T-helper 17 cell (primary cell): ENCODE data around the gene PARL. TPM values are rescaled to one million over a fixed set of nuclear protein-coding genes. Genes with fewer than 3 reads are reported as not detected.
A peak's percentile ranks its signal among the peaks of the same experiment; 100 is the strongest.

Source experiments
- ATAC-seq: fragments of 150-1000 bp; cut with Tn5 transposase; 2 replicates; pipeline ENCODE4 v1.10.0; 2021; ENCODE audit warnings: mild to moderate bottlenecking, moderate library complexity
- DNase-seq, 3 donors: peaks; one replicate each; pipeline versions ENCODE4 v3.0.0 to v3.0.0-alpha.2; 2020 to 2021
- H3K9me3 ChIP-seq: one replicate; pipeline ENCODE4 v1.7.0; 2013; ENCODE audit warnings: low read length, mild to moderate bottlenecking; ENCODE audit not compliant: control insufficient read depth, poor library complexity, severe bottlenecking
- H3K27ac Mint-ChIP-seq: one replicate; pipeline ENCODE4 v1.8.0; 2022; ENCODE audit warnings: mild to moderate bottlenecking, moderate library complexity, mixed read lengths
- H3K27me3 Mint-ChIP-seq: one replicate; pipeline ENCODE4 v1.8.0; 2022; ENCODE audit warnings: mixed read lengths
- H3K36me3 Mint-ChIP-seq: one replicate; pipeline ENCODE4 v1.8.0; 2022; ENCODE audit warnings: low read depth, mixed read lengths
- H3K4me1 Mint-ChIP-seq: one replicate; pipeline ENCODE4 v1.8.0; 2022; ENCODE audit warnings: mild to moderate bottlenecking, mixed read lengths
- H3K4me3 Mint-ChIP-seq: one replicate; pipeline ENCODE4 v1.8.0; 2022; ENCODE audit warnings: mild to moderate bottlenecking, moderate library complexity, mixed read lengths
- total RNA-seq, 4 donors: library from RNA in 2 of 4; stranded (reverse) in 2 of 4; gene quantifications; one replicate each; pipeline ENCODE4 v1.2.3 and lab custom pipeline; 2022 to 2026

The PARL gene
- total RNA-seq, 2 donors from 2014 or later, result 36.6 to 38.3 TPM

DNA sequence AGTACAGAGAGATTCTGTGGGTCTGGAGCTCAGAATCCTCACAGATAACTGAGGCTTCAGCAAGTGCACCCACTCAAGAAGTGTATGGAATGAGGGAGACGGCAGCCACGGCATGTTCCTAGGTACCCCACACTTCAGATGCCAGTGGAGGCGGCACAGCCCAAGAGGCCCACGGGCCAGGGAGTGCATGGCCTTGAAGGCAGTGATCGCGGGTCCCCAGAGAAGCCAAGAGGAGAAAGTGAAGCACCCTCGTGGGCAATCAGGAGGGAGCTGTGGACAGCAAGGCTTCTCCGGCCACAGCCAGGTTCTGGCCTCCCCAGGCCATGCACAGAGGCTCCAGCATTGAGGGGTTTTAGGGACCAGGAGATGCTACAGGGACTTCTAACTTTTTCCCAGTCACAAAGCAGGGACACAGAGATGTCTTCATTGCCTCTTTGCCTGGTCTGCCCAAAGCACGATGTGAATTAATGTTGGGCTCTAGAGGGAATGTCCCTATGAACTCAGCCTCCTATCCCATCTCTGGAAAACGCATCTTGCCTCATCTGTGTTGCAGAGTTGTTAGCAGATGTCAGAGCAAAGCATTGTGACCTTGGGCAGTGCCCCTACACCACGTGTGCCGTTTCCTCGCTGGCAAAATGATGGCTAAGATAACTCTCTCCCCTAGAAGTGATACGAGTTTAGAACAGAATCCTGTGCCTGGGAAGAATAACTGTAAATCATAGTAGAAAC is 56.7 kb downstream of the PARL start:
- H3K4me1 Mint-ChIP-seq, result peaks cover 13% of the 10 kb centered on the region
- H3K27ac Mint-ChIP-seq, result no peak overlapping the region
- ATAC-seq, result no peak
- H3K36me3 Mint-ChIP-seq, result peaks cover 2% of the 10 kb centered on the region
- no peaks in the 10 kb centered on the region for H3K9me3 ChIP-seq
- peaks cover 5% of the 10 kb centered on the region for H3K27me3 Mint-ChIP-seq
- DNase-seq, result no peak
- no peak overlapping the region for H3K4me3 Mint-ChIP-seq

GRCh38 chr3:183826448-183827250 is 58.0 kb downstream of the PARL start:
- Mint-ChIP-seq H3K27me3 (peaks cover 9% of the 10 kb centered on the region), H3K36me3 (peaks cover 2% of the 10 kb centered on the region), H3K4me3 (peak overlapping the region; percentile 66), H3K4me1 (peaks cover 13% of the 10 kb centered on the region), H3K27ac (peak overlapping the region; percentile 79)
- no peak for DNase-seq
- no peaks in the 10 kb centered on the region for H3K9me3 ChIP-seq
- ATAC-seq, result no peak

- Mint-ChIP-seq H3K4me1 (peaks cover 13% of the 10 kb centered on the region), H3K27ac (peak within 1 kb of the TSS; percentile 37), H3K27me3 (peaks cover 9% of the 10 kb centered on the region), H3K36me3 (peaks cover 2% of the 10 kb centered on the region), H3K4me3 (peak within 1 kb of the TSS; percentile 83)
- H3K9me3 ChIP-seq, result no peaks in the 10 kb centered on the region
- DNase-seq (no peak), ATAC-seq (peak; percentile 68)
Measured at GRCh38 chr3:183825456-183826161, 59.1 kb downstream of the PARL start, which contains the start of gene MAP6D1. Gene MAP6D1, minus strand, starts transcription at chr3:183825577. Its CDS starts 30 bp downstream, at chr3:183825547.

DNA sequence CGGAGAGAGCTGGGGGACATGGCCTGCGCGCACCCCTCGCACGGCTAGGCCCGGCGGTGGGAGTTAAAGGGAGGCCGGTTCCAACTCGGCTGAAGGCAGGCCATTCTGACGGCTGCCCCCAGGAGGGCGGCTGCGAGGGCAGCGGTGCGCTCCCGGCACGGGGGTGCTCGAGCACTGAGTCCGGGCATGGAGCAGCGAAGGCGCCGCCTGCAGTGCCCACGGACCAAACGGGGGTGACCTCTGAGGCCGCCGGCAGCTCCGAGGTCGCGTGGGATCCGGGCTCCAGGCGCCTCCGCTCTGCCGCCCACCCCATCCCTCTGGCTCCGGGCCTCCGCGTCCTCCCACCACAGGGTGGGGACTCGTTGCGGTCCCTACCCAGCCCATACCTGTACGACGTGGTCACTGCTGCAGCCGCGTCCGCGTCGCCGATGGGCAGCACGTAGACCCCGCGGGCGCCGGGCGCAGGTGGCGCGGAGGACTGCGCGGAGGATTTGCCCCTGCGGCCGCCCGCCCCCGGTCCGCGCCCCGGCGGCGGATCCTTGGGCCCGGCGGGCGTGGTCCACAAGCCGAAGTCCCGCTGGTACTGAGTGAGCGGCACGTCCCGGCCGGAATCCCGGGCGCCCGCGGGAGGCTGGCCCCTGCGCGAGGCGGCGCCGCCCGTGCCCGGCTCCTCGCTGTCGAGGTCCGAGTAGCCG is 59.8 kb downstream of the PARL start:
- Mint-ChIP-seq H3K27ac (peak overlapping the region; percentile 37), H3K36me3 (peaks cover 2% of the 10 kb centered on the region), H3K4me3 (peak overlapping the region; percentile 83), H3K4me1 (peaks cover 13% of the 10 kb centered on the region), H3K27me3 (peaks cover 9% of the 10 kb centered on the region)
- H3K9me3 ChIP-seq, result no peaks in the 10 kb centered on the region
- ATAC-seq (peak; percentile 30), DNase-seq (no peak)

DNA sequence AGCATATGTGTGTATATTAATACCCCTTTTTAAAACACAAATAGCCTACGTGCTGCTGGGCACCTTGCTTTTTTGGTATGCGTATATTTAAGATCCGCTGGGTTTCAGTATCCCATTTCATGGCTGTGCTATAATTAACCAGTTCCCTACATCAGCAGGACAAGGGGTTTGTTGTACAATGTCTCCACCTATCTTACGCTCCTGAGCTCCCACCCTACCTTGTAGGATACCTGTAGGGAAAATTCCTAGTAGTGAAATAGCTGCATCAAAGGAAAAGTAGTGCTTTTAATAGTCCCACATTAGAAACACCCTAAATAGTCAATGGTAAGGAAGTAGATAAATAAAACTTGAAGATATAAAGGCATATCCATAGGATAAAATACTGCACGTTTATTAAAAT is 60.7 kb downstream of the PARL start:
- Mint-ChIP-seq H3K4me3 (peak overlapping the region; percentile 83), H3K36me3 (peaks cover 2% of the 10 kb centered on the region), H3K27me3 (peaks cover 9% of the 10 kb centered on the region), H3K27ac (peak overlapping the region; percentile 37), H3K4me1 (peaks cover 13% of the 10 kb centered on the region)
- ATAC-seq (no peak), DNase-seq (no peak)
- H3K9me3 ChIP-seq, result no peaks in the 10 kb centered on the region

- H3K9me3 ChIP-seq, result no peaks in the 10 kb centered on the region
- Mint-ChIP-seq H3K4me3 (no peak overlapping the region), H3K36me3 (peaks cover 2% of the 10 kb centered on the region), H3K4me1 (peaks cover 13% of the 10 kb centered on the region), H3K27me3 (peaks cover 9% of the 10 kb centered on the region), H3K27ac (no peak overlapping the region)
- DNase-seq, result no peak
- no peak for ATAC-seq
Measured at GRCh38 chr3:183822631-183823030, 62.0 kb downstream of the PARL start.

- Mint-ChIP-seq H3K4me3 (no peak overlapping the region), H3K27me3 (peaks cover 9% of the 10 kb centered on the region), H3K4me1 (peaks cover 11% of the 10 kb centered on the region), H3K36me3 (no peaks in the 10 kb centered on the region), H3K27ac (no peak overlapping the region)
- H3K9me3 ChIP-seq, result no peaks in the 10 kb centered on the region
- ATAC-seq (no peak), DNase-seq (no peak)
Measured at GRCh38 chr3:183819831-183820230, 64.8 kb downstream of the PARL start.

GRCh38 chr3:183818706-183819624 is 65.7 kb downstream of the PARL start:
- H3K27ac Mint-ChIP-seq, result no peak overlapping the region
- no peaks in the 10 kb centered on the region for H3K9me3 ChIP-seq
- peak overlapping the region; percentile 25 for H3K4me3 Mint-ChIP-seq
- ATAC-seq, result no peak
- peaks cover 6% of the 10 kb centered on the region for H3K4me1 Mint-ChIP-seq
- peaks cover 5% of the 10 kb centered on the region for H3K27me3 Mint-ChIP-seq
- H3K36me3 Mint-ChIP-seq, result no peaks in the 10 kb centered on the region
- no peak for DNase-seq

GRCh38 chr3:183818041-183818620 is 66.5 kb downstream of the PARL start:
- Mint-ChIP-seq H3K36me3 (no peaks in the 10 kb centered on the region), H3K27ac (peak overlapping the region; percentile 19), H3K27me3 (peaks cover 4% of the 10 kb centered on the region), H3K4me1 (peaks cover 5% of the 10 kb centered on the region), H3K4me3 (no peak overlapping the region)
- DNase-seq, result no peak
- no peak for ATAC-seq
- H3K9me3 ChIP-seq, result no peaks in the 10 kb centered on the region

DNA sequence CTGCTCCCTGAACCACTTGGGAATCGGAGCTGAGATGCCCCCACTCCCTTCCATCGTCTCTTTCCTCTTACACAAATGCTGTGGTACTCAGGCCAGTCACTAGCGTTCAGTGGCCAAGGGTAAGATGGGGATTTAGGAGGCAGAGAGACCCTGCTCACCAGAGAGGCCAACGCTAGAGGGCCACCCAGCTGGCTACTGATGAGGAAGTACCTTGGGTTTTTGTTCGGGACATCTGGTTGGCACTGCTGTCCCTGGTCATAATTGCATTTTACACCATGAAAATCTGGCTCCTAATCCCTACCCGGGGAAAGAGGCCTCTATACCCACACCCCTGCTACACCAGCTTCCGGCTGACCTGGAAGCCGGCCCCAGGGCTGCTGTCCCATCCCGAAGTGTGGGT is 67.0 kb downstream of the PARL start:
- H3K9me3 ChIP-seq, result no peaks in the 10 kb centered on the region
- peaks cover 4% of the 10 kb centered on the region for H3K27me3 Mint-ChIP-seq
- ATAC-seq (no peak), DNase-seq (no peak)
- no peak overlapping the region for H3K4me3 Mint-ChIP-seq
- no peaks in the 10 kb centered on the region for H3K36me3 Mint-ChIP-seq
- peak overlapping the region; percentile 19 for H3K27ac Mint-ChIP-seq
- H3K4me1 Mint-ChIP-seq, result peaks cover 5% of the 10 kb centered on the region

DNA sequence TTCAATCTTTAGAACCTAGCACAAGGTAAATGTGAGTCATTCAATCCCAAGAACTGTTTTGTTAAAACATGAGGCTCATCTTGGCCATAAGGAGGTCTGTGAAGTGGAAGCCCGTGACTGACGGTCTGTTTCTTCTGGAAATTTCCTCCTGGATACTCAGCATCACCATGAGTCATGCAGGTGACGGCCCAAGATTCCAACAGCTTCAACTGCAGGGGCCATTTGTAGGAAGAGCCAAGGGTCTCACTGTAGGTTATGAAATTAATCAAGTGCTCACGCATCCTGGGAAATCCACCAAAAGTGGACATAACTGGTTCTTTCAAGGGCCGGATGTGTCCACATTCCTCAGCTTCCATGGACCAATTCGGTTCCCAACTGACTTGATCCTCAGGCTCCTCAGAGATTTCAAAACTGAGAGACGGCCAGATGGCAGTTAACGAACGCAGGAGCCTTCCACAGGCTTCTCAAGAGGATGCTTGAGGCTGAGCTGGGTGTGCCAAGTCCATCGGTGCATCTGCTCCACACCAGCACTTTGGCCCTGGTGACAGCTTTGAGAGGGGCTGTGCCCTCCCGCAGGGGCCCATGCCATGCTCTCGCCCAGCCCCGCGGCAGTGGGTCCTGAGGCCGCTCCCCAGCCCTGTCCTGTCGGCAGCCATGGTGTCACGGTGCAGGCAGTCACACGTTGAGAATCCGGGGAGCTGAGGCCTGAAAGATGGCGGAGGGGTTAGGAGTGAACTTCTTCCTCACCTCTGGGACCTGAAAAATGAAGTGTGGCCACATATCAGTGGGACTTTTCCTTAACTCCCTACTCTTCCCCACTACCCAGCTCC is 67.8 kb downstream of the PARL start:
- ATAC-seq, result no peak
- Mint-ChIP-seq H3K4me1 (peaks cover 5% of the 10 kb centered on the region), H3K27ac (peak overlapping the region; percentile 19), H3K36me3 (no peaks in the 10 kb centered on the region), H3K27me3 (no peaks in the 10 kb centered on the region), H3K4me3 (no peak overlapping the region)
- no peaks in the 10 kb centered on the region for H3K9me3 ChIP-seq
- no peak for DNase-seq
